Renal cortex interstitium (tissue), 11 donors: Measurements from ENCODE around the gene HRH2. TPM values are rescaled to one million over a fixed set of nuclear protein-coding genes. Genes with fewer than 3 reads are reported as not detected.
"Not testable (repeated sequence)": the region's sequence is repeated elsewhere in the genome, so short reads cannot be mapped to it uniquely, and the experiment has no call there.

ENCODE experiments used
- DNase-seq, 11 donors: peaks; one replicate each; pipeline ENCODE4 v3.0.0-alpha.2; 2013; ENCODE audit warnings: low read depth in 9 of 11, low spot score in 4 of 11; ENCODE audit errors: extremely low read depth in 1 of 11
- polyA plus RNA-seq, 3 donors: library from polyadenylated mRNA; unstranded; fragments of 120-200 nt; gene quantifications; one replicate each; pipeline ENCODE4 v1.2.1, GENCODE V29; 2013; ENCODE audit not compliant: insufficient read length in 3 of 3

The HRH2 gene
- polyA plus RNA-seq, 3 donors = 2.6 to 3.2 (median 2.7) TPM

DNA sequence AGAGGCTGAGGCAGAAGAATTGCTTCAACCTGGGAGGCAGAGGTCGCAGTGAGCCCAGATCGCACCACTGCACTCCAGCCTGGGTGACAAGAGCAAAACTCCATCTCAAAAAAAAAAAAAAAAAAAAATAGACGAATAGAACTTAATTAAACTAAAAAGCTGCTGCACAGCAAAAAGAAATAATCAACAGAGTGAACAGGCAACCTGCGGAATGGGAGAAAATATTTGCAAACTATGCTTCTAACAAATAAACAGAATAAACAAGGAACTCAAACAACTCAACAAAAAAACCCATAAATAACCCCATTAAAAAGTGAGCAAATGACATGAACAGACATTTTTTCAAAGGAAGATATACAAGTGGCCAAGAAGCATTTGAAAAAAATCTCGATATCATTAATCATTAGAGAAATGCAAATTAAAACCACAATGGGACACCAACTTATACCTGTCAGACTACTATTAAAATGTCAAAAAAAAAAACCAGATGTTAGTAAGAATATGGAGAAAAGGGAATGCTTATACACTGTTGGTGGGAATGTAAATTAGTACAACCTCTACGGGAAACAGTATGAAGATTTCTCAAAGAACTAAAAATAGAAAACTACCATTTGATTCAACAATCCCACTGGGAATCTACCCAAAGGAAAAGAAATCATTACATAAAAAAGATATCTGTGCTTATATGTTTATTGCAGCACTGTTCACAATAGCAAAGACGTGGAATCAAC lies 21.9 kb upstream of the HRH2 start:
- no peak for DNase-seq

DNA sequence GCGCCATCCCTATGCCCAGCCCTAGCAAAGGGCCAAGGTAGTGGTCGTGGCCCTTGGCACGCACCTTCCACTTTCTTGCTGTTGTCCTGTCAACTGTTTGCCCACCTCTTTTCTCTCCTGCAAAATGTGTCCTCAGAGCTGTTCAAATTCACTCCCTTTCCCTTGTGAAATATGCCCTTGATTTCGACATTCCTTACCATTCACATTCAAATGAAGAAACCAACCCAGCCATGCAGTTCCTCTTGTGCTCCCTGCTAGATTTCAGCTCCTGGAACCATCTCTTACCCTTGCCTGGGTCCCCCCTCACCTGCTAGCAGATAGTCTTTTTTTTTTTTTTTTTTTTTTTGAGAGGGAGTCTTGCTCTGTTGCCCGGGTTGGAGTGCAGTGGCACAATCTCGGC lies 19.6 kb upstream of the HRH2 start:
- no peak for DNase-seq

DNA sequence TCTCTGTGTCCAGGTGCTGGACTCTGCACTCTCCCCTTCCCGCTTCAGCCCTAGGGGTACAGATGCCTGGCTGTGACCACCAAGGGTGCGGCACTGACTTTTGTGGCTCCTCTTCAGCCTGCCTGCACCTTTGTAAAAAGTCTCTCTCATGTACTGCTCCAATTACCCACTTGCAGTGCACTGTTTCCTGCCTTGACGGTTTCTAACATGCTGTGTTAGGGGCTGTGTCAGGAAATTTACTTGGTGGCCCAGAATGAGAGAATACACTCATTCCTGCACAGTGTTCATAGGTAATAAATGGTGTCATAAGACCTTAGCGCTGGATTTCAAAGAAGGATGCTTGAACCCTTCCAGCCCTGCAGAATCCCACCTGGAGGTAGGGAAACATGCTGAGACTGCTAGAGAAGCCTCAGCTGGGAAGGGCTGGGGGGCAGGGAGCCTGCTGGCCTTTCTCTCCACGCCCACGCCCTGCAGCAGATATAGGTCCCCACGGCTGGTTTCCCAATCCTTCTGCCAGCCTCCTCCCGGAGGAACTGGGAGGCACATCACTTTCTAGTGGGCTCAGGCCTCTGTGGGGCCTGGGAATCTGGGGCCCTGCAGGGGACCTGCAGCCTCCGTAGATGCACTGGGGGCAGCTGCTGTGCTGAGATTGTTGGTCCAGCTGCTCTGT lies 17.6 kb upstream of the HRH2 start:
- no peak for DNase-seq

DNA sequence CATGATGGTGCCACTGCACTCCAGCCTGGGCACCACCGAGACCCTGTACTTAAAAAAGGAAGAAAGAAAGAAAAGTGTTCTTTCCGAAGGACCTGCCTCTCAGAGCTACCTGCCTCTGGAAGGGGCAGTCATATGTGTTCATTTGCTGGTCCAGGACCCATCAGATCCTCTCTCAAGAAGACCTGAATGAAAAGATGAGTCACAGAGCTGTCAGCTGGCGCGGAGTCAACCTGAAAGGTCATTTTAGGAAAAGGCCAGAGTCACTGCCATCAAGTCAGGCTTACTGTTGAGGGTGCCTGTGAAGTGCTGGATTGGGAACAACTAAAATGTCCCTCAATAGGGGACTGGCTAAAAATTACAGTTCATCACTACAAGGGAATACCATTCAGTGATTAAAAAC lies 14.9 kb upstream of the HRH2 start:
- no peak for DNase-seq

DNA sequence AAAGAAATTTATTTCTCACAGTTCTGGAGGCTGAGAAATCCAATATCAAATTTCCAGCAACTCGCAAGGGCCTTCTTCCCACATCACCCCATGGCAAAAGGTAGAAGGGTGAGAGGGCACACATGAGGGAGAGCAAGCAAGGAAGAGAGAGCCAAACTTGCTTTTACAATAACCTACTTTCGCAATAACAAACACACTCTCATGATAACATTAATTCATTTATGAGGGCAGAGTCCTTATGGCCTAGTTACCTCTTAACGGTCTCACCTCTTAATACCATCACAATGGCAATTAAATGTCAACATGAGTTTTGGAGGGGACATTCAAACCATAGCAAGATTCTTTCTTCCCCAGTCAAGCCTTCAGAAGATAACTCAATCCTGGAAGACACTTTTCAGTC lies 11.6 kb upstream of the HRH2 start:
- DNase-seq = no peak

DNA sequence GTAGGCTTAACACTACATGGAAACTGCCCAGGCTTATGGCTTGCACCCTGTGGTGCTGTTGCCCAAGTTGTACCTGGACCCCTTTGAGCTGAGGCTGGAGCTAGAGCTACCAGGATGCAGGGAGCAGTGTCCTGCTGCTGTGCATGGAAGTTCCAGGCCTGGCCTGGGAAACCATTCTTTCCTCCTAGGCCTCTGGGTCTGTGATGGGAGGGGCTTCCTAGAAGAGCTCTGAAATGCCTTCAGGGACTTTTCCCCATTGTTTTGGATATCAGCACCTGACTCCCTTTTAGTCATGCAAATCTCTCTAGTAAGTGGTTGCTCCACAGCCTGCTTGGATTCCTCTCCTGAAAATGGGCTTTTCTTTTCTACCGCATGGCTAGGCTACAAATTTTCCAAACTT lies 7.9 kb upstream of the HRH2 start:
- no peak for DNase-seq

DNA sequence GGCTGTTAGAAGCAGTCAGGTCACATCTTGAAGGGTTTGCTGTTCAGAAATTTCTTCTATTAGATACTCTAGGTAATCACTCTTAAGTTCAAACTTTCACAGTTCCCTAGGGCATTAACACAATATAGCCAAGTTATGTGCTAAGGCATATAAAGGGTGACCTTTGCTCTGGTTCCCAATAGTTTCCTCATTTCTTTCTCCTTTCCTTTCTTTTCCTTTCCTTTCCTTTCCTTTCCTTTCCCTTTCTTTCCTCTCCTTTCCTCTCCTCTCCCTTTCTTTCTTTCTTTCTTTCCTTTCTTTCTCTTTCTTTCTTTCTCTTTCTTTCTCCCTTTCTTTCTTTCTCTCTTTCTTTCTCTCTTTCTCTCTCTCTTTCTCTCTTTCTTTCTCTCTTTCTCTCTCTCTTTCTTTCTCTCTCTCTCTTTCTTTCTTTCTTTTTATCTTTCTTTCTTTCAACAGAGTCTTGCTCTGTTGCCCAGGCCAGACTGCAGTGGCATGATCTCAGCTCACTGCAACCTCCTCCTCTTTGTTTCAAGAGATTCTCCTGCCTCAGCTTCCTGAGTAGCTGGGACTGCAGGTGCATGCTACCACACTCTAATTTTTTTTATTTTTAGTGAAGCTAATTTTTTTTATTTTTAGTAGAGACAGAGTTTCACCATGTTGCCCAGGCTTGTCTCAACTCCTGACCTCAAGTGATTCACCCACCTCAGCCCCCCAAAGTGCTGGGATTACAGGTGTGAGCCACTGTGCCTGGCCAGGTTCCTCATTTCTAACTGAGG lies 7.3 kb upstream of the HRH2 start:
- not testable (repeated sequence) for DNase-seq

DNA sequence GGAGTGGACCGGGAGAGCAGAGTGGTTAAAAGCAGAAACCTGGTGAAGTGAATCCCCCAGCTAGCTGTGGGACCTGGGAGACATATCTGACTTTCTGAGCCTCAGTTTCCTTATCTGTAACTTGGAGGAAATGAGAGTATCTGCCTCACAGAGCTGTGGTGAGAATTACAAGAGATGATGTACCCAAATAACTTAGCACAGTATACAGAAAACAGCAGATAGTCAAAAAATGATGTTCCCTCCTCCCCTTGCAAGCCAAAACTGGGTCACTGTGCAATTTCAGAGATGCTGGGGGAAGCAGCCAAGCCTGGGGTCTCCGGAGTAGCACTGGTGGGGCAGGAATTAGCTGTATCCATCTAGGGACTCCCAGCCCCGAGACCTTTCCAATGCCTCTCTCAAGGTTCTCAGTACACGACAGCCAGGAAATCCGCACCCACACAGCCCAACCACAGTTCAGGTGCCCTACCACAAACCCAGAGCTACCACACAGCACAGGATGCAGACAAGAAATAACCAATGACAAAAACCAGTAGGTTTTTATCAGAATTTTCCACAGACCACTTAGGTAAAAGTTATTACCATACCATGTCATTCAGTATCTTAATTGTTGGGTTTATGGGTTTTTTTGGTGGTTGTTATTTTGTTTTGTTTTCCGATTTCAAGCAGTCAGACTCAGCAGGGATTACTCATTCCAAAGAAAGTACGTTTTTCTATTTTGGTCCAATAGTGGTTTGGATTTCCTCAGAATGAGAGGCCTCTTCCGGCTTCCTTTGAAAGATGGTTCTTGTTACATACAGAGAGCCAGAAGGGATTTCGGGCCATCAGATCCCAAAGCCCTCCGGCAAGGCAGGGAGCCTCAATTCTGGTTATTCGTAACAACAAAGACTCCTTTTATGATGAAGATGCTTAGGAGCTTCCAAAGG lies 4.9 kb upstream of the HRH2 start:
- no peak for DNase-seq

DNA sequence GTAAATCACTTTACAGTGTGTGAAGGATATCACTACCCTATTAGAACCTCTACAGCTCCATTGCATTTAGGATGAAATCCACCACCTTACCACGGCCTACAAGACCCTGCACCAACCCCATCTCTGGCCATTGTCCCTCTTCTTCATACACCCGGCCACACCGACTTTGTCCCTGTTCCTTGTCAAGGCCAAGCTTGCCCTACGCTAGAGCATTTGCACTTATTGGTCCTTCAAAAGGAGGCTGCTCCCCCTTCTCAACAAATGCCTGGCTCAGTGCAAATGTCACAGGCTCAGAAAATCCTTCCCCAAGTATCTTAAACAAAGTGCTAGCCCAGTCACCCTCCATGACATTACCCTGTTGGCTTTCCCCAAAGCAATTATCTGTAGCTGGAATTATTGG lies 4.1 kb upstream of the HRH2 start:
- no peak for DNase-seq

DNA sequence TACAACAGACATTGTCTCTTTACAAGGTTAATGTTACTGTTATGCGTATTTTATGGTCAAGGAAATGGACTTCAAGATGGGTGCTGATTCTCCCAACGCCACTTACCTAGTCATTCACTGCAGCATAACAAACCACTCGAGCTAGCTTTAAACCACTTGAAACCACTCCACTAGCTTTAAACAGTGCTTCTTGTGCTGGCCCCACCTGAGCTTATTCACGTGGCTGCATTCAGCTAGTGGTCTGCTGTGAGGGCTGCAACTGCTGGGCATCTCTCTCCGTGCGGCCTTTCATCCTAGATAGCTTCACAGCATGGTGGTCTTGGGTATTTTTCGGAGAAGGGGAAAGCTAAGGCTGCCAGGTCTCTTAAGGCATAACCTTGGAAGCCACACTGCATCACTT lies 3.5 kb upstream of the HRH2 start:
- no peak for DNase-seq

DNA sequence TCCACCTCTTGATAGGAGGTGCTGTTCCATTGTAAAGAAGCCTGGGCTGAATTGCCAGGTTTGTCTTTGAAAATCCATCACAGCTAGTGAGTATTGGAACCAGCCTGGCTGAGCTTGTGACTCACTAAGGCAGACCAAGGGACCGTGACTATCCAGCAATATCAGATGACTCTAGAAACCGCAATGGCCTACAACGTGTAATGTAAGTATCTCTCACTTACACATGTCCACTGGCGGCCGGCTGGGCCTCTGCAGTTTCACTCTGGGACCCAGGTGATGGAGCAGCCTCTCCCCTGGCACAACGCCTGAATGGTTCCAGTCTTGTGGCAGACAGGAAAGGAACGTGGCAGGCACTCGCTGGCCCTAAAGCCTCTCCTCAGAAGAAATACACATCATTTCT lies 3.1 kb upstream of the HRH2 start:
- peak in 1 of 11 donors; percentile 3 for DNase-seq

DNA sequence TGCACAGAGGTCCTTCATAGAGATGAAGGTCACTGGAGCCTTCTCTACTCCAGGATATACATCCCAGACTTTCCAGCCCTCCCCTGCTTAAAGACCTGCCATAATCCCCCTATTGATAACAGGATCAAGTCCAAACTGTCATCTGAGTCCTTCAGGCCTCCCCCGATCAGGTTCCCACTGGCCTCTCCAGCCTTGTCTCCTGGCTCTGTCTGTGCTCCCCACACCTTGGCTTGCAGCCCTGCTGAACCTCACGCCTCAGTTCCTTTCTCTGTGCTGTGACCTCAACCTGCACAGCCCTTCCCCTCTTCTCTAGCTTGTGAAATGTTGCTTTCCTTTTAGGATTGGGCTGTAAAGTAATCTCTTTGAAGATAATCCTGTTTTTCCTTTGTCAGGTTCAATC lies 2.5 kb upstream of the HRH2 start:
- DNase-seq = no peak

DNA sequence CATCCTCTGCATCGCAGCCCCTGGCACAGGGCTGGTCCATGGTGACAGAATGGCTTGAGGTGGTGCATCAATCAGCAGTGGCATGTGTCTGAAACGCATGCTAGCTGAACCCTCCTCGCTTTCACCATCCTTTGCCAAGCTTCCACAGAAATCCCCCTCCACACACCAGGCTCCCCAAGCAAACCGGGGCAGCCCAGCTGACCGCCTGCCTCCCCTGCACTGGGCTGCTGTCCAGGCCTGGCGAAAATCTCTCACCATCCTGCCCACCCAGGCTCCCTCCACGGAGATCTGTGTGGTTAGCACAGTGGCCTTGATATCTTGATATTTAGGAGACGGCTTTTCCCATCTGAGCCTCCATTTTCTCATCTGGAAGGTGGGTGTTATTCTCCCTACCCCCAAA lies 905 bp upstream of the HRH2 start:
- DNase-seq = no peak

DNA sequence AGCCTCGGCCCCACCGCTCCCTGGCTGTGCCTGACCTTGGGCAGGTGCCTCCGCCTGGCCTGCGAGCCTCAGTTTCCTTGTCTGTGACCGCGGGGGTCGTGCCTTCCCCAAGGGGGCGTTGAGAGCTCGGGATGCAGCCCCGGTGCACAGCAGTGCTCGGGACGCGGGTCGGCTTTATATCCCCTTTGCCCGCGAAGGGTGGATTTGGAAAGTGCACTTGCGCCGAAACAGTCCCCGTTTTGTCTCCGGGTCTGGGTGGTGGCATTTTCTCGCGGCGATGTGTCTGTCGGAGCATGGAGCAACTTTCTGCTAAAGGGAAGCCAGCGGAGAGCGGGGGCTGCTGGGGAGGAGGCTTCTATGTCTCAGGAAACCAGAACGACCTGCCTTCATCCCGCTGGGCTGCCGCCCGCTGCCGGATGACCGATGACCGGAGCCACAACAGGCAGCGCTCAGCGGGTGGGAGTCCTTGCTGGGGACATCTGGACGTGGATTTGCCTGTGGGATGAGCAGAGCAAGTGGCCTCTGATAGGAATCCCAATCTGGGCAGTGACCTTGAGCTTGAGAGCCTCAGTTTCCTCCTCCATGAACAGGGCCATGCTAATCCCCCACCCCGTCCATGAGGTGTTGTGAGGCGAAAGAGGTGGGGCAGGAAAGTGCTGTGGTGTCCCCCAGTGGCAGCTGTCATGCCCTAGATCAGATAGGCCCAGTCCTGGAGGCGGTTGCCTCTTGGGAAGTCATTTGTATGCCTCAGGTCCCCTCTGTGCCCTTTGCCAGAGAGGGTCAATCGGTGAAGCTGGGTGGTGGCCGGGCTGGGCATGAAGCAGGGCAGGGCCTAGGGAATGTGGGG lies 651 bp downstream of the HRH2 start:
- no peak for DNase-seq

DNA sequence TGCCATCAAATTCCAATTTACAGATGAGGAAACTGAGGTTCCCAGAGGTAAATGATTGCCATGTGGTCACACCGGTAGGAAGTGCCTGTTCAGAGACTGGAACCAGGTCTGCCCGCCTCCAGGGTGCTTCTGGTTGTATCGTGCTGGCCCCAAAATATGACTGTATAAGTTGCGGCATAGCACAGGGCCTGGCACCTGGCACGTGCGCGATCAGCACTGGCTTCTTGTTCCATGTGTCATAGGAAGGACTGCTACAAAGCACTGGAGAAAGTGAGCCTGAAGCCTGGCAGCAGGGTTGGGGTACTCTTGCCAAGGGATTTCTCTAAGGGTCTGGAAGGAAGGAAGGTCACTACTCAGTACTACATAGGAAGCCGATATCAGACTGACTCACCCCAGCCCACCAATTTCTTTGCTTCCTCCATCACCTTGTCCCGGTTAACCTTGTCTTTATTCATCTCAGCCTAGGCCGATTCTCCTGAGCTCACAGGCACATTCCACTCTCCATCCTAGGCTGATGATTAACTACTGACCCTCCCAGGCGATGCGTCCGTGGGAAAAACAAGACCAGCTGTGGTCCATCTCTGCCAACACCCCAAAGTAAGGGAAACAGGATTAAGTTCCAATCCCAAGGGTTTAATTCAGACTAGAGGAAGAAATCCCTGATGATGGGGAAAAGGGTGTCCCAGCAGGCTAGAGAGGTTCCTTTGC lies 1.8 kb downstream of the HRH2 start:
- DNase-seq = no peak

DNA sequence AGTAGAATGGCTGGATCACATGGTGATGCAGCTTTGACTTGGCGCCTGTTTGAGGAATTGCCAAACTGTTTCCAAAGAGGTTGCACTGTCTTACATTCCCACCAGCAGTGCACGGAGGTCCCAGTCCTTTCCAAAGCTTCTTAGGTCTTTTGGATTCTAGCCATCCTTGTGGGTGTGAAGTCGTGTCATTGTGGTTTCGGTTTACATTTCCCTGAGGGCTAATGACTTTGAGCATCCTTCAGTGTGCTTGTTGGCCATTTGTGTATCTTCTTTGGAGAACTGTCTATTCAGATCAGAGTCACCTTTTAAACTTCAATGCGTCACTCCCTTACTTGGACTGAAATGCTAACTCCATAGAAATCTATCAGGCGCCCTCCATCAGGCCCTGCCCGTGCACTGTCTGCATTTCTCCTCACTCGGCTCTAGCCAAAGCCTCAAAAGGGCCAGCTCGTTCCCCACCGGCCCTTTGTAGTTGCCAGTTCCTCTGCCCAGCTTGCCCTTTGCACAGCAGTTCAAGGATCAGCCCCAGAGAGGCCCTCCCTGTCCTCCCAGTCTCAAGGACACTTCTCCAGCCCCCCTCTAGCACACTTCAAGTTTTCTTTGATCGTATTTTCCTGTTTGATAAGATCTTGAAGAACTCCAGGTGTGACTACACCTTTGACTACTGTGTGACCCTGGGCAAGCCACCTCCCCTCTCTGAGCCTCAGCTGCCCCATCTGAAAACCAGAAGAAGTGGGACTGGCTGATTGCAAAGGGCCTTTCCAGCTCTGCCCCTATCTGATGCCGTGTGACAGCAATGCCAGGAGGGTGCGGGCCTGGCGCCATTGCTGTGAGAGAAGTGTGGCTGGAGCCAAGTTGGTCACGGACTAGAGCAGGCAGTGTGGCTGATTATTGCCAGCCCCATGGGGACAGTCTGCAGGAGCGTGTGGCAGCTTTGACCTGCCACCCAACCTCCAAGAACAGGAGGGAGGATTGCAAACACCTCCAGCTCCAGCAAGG lies 5.6 kb downstream of the HRH2 start:
- DNase-seq = no peak

DNA sequence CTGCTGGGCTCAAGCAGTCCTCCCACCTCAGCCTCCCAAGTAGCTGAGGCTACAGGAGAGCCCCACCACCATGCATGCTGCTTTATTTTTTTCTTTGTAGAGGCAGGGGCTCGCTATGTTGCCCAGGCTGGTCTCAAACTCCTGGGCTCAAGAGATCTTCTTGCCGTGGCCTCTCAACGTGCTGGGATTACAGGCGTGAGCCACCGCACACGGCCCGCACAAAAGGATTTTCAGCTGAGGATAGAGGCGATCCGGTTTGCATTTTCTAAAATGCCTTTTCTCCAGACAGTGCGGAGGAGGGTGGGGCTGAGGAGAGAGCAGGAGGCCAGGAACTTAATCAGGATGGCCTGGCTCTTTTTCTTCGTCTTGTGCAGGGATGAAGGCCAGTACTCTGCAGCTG lies 6.9 kb downstream of the HRH2 start:
- DNase-seq = no peak
